Prostate gland (tissue), 2 donors: Measurements from ENCODE around the gene MVB12B. TPM values are rescaled to one million over a fixed set of nuclear protein-coding genes. Genes with fewer than 3 reads are reported as not detected.

ENCODE experiments used
- DNase-seq: peaks from one replicate; pipeline ENCODE4 v3.0.0-alpha.2; 2019; ENCODE audit warnings: low spot score
- H3K27ac ChIP-seq, 2 donors: fragments of 200-600 bp; sonication (generic); 2 replicates each; pipeline ENCODE4 v1.5.1; 2017 to 2019
- H3K27me3 ChIP-seq: fragments of 200-600 bp; sonication (generic); replicated peaks from 2 replicates; pipeline ENCODE4 v1.5.1; 2019; ENCODE audit not compliant: insufficient read depth
- H3K36me3 ChIP-seq, 2 donors: fragments of 200-600 bp; sonication (generic); 1 replicate in 1 of 2; 2 replicates in 1 of 2; pipeline versions ENCODE4 v1.5.1 to v1.8.1; 2017 to 2019
- H3K4me1 ChIP-seq: fragments of 200-600 bp; sonication (generic); replicated peaks from 2 replicates; pipeline ENCODE4 v1.5.1; 2019
- H3K4me3 ChIP-seq, 2 donors: fragments of 200-600 bp; sonication (generic); 2 replicates each; pipeline ENCODE4 v1.5.1; 2017 to 2019
- H3K9me3 ChIP-seq: fragments of 200-600 bp; sonication (generic); 2 replicates; pipeline ENCODE4 v1.5.1; 2017
- POLR2A ChIP-seq: fragments of 450-650 bp; IDR thresholded peaks from one replicate; pipeline ENCODE4 v1.6.1; 2016; ENCODE audit warnings: antibody characterized with exemption, mild to moderate bottlenecking
- POLR2AphosphoS5 ChIP-seq: sonication (generic); formaldehyde crosslinking; IDR thresholded peaks from one replicate; pipeline ENCODE4 v1.6.1; 2017; ENCODE audit warnings: antibody characterized with exemption
- WGBS: methylation state at CpG from one replicate; pipeline ENCODE4 v1.1.5; 2018; 5-methylcytosine and 5-hydroxymethylcytosine counted together
- intact Hi-C: fragments of 100-400 bp; cut with DNase I; formaldehyde crosslinking; loops from one replicate; pipeline ENCODE4 v1.14.2; 2022
- total RNA-seq, 2 donors: library from RNA; depleted of rRNA; stranded (reverse); fragments of >200 nt; gene quantifications; one replicate each; pipeline ENCODE4 v1.1.0, GENCODE V29; 2016
- TF ChIP-seq, protein P1 (sequence below), 4 experiments: fragments of 200-600 bp in 2 of 4; fragments of 450-650 bp in 2 of 4; sonication (generic) in 2 of 4; IDR thresholded peaks; 1 replicate in 3 of 4; 2 replicates in 1 of 4; pipeline ENCODE4 v1.5.1; 2016 to 2019; ENCODE audit warnings: antibody characterized with exemption in 4 of 4, mild to moderate bottlenecking in 2 of 4, moderate library complexity in 2 of 4

MVB12B gene
- total RNA-seq, 2 donors from 2014 or later: 17.3 to 28.4 TPM

DNA sequence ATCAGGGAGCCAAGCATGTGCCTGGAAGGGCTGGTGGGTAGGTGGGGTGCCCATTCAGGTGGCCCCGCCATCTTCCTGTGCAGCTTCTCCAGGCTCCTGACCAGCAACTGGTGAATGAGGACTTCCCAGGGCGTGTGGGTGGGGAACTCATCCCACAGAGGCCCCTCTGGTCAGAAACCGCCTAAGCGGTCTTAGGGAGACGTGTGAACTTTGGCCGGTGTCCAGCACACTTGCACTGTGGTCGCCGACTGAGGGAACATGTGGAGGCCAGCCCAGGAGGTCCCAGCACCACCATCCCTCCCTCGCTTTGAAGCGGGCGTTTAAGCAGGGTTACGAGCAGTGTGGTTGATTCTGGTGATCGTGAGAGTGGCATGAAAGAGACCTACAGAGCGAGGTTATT is 77.8 kb downstream of the MVB12B start:
- no peak for DNase-seq
- Histone ChIP-seq H3K27me3 (no peaks in the 10 kb centered on the region), H3K36me3 (no peaks in the 10 kb centered on the region), H3K4me1 (no peaks in the 10 kb centered on the region), H3K4me3 (no peak overlapping the region), H3K9me3 (no peaks in the 10 kb centered on the region), H3K27ac (no peak overlapping the region)
- TF ChIP-seq, protein P1, sequence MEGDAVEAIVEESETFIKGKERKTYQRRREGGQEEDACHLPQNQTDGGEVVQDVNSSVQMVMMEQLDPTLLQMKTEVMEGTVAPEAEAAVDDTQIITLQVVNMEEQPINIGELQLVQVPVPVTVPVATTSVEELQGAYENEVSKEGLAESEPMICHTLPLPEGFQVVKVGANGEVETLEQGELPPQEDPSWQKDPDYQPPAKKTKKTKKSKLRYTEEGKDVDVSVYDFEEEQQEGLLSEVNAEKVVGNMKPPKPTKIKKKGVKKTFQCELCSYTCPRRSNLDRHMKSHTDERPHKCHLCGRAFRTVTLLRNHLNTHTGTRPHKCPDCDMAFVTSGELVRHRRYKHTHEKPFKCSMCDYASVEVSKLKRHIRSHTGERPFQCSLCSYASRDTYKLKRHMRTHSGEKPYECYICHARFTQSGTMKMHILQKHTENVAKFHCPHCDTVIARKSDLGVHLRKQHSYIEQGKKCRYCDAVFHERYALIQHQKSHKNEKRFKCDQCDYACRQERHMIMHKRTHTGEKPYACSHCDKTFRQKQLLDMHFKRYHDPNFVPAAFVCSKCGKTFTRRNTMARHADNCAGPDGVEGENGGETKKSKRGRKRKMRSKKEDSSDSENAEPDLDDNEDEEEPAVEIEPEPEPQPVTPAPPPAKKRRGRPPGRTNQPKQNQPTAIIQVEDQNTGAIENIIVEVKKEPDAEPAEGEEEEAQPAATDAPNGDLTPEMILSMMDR (IDR thresholded peaks at IDR 0.05): no peak
- TF ChIP-seq POLR2AphosphoS5: no peak
- TF ChIP-seq POLR2A: no peak
- 76% methylated on average over 13 of the region's 14 CpGs for WGBS
- intact Hi-C loops: loop anchor here (5.0 kb wide), 1 partner anchor 88 kb away; no protein-coding TSS in a partner anchor

DNA sequence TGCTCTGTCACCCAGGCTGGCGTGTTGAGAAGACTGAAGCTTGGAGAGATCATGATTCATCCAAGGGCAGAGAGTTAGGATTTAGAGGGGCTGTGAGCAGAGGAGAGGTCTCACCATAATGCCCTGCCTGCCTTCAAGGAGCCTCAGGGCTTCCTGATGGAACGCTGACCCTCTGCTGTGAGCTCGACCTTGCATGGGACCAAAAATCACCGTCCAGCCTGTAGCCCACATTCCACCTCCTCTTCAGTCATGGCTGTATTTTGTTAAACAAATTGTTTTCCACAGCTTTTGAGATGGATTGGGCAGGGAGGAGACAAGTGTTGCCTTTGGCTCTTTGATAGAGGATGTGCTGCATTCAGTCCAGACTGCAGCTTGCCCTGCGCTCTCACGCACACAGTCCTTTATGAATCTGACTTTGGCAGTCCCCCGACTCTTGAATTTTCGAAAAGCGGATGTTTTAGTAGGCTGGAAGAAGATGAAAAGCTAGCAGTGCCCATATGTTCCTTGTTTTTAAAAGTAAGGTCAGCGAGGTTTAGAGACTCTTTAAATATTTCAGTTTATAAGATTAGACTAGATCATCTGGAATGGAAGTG is 79.5 kb downstream of the MVB12B start:
- WGBS: 59% methylated on average over 10 of the region's 10 CpGs
- H3K27me3 ChIP-seq: no peaks in the 10 kb centered on the region
- TF ChIP-seq, protein P1 (IDR thresholded peaks at IDR 0.05): no peak
- TF ChIP-seq POLR2A (no peak), POLR2AphosphoS5 (no peak)
- intact Hi-C loops: no loop called here
- H3K36me3 ChIP-seq: no peaks in the 10 kb centered on the region
- DNase-seq: no peak
- no peaks in the 10 kb centered on the region for H3K4me1 ChIP-seq
- no peak overlapping the region for H3K4me3 ChIP-seq
- no peaks in the 10 kb centered on the region for H3K9me3 ChIP-seq
- H3K27ac ChIP-seq: no peak overlapping the region

DNA sequence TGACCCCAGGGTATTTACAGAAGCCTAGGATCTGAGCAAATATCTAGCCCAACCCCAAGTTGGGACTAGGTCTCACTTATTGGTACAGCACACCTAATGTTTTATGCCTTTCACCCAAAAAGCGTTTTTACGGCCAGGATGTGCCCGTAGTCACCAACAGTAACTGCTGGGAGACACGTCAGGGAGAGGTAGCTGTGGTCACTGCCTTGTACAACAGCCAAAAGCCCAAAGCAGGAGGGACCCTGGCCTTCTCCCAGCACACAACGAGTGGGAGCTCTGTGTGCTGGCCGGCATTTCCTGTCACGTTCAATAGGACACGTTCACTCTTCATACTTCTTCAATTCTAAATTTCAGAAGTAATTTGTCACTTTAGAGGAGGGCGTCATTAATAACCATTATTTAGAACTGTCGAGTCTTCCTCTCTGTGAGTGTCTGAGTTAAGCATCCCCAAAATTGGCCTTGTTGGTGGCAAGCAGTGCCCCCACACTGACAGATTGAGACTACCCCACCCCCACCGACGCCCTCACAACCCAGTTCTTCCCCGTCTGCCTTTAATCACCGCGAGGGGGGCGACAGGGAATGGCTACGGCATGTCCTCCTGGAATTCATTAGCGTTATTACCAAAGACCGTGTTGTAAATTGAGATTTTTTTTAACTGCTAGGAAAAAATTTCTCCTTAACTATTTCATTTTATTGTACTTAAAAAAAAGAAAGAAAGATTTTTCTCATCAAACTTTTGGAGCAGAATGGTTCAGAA is 80.7 kb downstream of the MVB12B start:
- no peaks in the 10 kb centered on the region for H3K36me3 ChIP-seq
- H3K27ac ChIP-seq: no peak overlapping the region
- H3K27me3 ChIP-seq: no peaks in the 10 kb centered on the region
- TF ChIP-seq, protein P1 (IDR thresholded peaks at IDR 0.05): no peak
- TF ChIP-seq POLR2AphosphoS5 (no peak), POLR2A (no peak)
- H3K9me3 ChIP-seq: no peaks in the 10 kb centered on the region
- 59% methylated on average over 19 of the region's 19 CpGs for WGBS
- H3K4me1 ChIP-seq: no peaks in the 10 kb centered on the region
- intact Hi-C loops: no loop called here
- no peak for DNase-seq
- H3K4me3 ChIP-seq: no peak overlapping the region

DNA sequence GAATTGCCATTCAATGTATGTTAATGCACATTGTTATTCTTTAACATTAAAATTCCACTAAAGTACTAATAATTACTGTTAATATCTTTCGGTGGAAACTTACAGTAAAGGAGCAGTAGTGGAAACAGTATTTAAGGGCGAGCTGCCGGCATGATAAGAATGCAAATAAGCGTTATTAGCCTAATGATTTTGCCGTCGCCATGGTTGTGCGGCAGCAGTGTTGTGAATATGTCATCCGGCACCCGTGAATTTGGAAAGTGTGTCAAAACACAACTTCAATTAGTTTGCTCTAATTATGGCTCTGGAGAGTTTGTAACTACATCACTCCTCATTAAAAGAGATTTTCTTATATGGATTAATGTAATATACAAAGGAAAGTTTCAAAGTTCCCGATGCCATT is 81.4 kb downstream of the MVB12B start:
- Histone ChIP-seq H3K4me1 (no peaks in the 10 kb centered on the region), H3K27me3 (no peaks in the 10 kb centered on the region), H3K4me3 (no peak overlapping the region), H3K36me3 (no peaks in the 10 kb centered on the region), H3K9me3 (no peaks in the 10 kb centered on the region), H3K27ac (no peak overlapping the region)
- 93% methylated on average over 10 of the region's 10 CpGs for WGBS
- DNase-seq: no peak
- intact Hi-C loops: no loop called here
- TF ChIP-seq POLR2AphosphoS5: no peak

DNA sequence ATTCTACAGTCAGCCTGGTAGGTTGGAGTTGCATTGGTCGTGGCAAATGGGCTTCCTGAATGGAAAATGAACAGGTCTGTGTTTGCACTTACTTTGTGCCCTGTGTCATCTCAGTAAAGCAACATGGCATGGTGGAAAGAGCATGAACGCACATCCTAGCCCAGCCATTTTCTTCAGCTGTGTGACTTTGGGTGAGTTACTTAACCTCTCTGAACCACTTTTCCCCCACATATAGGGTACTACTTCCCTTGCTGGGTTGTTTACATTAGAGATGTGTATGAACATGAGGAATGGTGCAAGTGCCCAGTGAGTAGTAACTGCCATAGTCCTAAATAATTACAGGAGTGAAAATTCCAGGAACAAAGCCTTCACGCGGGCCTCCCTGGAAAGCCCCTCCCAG is 83.6 kb downstream of the MVB12B start:
- TF ChIP-seq POLR2A (no peak), POLR2AphosphoS5 (no peak)
- TF ChIP-seq, protein P1 (IDR thresholded peaks at IDR 0.05): no peak
- DNase-seq: no peak
- H3K27me3 ChIP-seq: no peaks in the 10 kb centered on the region
- H3K27ac ChIP-seq: no peak overlapping the region
- no peaks in the 10 kb centered on the region for H3K9me3 ChIP-seq
- 91% methylated on average over 4 of the region's 4 CpGs for WGBS
- H3K36me3 ChIP-seq: no peaks in the 10 kb centered on the region
- H3K4me1 ChIP-seq: no peaks in the 10 kb centered on the region
- no peak overlapping the region for H3K4me3 ChIP-seq
- intact Hi-C loops: no loop called here
